Measurements from ENCODE around the gene TMEM192. TPM values are rescaled to one million over a fixed set of nuclear protein-coding genes. Genes with fewer than 3 reads are reported as not detected.

TMEM192 gene
- total RNA-seq, result 10 to 100 TPM in 1 of 2 donors, 1 to 10 TPM in 1; 5.9 to 13.5 TPM

DNA sequence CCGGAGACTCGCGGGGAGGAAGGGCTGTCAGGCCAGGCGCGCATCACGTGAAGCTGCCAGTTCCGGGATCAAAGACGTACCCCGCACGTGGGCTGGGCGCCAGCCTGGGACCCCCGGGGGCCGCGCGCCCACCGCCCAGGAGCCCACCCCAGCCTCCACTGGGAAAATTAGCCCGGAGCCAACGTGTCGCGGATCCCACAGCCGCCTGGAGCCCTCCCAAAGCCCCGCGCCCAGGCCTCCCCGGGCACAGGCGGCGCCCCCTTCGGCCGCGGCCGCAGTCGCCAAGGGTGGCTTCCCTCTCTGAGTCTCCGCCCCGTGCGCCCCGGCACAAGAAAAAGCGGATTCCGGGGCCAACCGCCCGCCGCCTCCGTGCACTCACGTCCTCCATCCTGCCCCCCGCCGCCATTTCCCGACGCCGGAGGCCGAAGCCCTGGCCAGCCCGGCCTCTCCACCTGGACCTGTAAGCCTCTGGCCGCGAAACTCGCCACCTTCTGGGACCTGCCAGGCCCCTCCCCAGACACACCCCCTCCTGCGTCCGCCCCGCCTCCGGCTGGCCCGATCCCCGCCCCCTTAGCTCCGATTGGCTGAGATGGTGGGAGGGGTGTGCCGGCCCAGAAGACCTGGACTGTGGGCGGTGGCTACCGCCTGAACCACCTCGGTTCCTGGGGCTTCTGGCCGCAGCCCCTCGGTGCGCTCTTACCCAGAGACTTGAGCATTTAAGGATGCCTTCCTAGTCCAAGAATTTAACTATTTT, at the start of gene TMEM192:
TSS of gene TMEM192 (minus strand) at position 493 of the 754 bp plus-strand sequence. CDS start at position 406, 87 bp downstream.
- peak; percentile 99 for ATAC-seq
- 0 to 1% methylated on average over 14 to 66 of the region's 66 CpGs for WGBS, 2 donors
- TF ChIP-seq, protein P1, sequence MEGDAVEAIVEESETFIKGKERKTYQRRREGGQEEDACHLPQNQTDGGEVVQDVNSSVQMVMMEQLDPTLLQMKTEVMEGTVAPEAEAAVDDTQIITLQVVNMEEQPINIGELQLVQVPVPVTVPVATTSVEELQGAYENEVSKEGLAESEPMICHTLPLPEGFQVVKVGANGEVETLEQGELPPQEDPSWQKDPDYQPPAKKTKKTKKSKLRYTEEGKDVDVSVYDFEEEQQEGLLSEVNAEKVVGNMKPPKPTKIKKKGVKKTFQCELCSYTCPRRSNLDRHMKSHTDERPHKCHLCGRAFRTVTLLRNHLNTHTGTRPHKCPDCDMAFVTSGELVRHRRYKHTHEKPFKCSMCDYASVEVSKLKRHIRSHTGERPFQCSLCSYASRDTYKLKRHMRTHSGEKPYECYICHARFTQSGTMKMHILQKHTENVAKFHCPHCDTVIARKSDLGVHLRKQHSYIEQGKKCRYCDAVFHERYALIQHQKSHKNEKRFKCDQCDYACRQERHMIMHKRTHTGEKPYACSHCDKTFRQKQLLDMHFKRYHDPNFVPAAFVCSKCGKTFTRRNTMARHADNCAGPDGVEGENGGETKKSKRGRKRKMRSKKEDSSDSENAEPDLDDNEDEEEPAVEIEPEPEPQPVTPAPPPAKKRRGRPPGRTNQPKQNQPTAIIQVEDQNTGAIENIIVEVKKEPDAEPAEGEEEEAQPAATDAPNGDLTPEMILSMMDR (IDR thresholded peaks at IDR 0.05), result peak in 6 of 7 experiments; percentile 30 to 55 (median 42)
- peak; percentile 88 to 95 (median 94) for TF ChIP-seq POLR2A (IDR thresholded peaks at IDR 0.05)
- Histone ChIP-seq H3K27ac (peak within 1 kb of the TSS; percentile 85 to 95 (median 90)), H3K4me1 (peaks cover 14% of the 10 kb centered on the region), H3K36me3 (replicated peaks in 1 of 2; ENCODE audit: insufficient read depth in 1 of 2, low read depth in 2 of 2) (no peaks in the 10 kb centered on the region), H3K9me3 (no peaks in the 10 kb centered on the region), H3K27me3 (no peaks in the 10 kb centered on the region), H3K4me3 (peak within 1 kb of the TSS; percentile 86 to 90)
- DNase-seq, result peak; percentile 95 to 96 (median 95)
- intact Hi-C loops (cut with DNase I), result no loop called here

DNA sequence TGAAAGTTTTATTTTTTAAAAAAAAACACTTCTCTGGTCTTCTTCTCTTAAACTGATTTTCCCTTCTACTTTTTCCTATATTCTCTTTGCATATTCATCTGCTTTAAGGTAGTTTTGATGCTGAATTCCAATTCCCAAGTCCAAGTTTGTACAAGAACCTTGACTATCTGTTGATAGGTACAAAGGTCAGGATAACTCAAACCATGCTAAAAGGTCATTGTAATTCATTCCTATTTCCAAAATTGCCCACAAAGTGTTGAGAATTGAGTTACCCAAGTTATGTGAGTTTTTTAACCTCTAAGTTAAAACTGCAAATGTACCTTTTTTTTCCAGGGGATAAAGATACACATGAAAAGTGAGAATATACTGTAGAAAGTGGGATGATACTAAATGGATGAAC, 46.1 kb upstream of the TMEM192 start:
- intact Hi-C loops (cut with DNase I), result no loop called here
- H3K27ac ChIP-seq, result no peak overlapping the region
- no peaks in the 10 kb centered on the region for H3K9me3 ChIP-seq
- no peak overlapping the region for H3K4me3 ChIP-seq
- no peaks in the 10 kb centered on the region for H3K4me1 ChIP-seq
- H3K27me3 ChIP-seq, result no peaks in the 10 kb centered on the region
- DNase-seq, result no peak
- TF ChIP-seq, protein P1 (IDR thresholded peaks at IDR 0.05), result no peak
- TF ChIP-seq POLR2A (IDR thresholded peaks at IDR 0.05), result no peak
- ATAC-seq, result no peak
- no peaks in the 10 kb centered on the region for H3K36me3 ChIP-seq (replicated peaks in 1 of 2; ENCODE audit: insufficient read depth in 1 of 2, low read depth in 2 of 2)

DNA sequence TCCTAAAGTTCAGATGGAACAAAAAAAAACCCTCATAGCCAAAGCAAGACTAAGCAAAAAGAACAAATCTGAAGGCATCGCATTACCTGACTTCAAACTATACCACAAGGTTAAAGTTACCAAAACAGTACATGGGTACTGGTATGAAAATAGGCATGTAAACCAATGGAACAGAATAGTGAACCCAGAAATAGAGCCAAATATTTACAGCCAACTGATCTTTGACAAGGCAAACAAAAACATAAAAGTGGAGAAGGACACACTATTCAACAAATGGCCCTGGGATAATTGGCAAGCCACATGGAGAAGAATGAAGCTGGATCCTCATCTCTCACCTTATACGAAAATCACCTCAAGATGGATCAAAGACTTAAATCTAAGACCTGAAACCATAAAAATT, 44.2 kb upstream of the TMEM192 start:
- WGBS, 2 donors, result 82 to 84% methylated on average over 2 of the region's 2 CpGs
- Histone ChIP-seq H3K4me1 (no peaks in the 10 kb centered on the region), H3K4me3 (no peak overlapping the region), H3K36me3 (replicated peaks in 1 of 2; ENCODE audit: insufficient read depth in 1 of 2, low read depth in 2 of 2) (no peaks in the 10 kb centered on the region), H3K27me3 (no peaks in the 10 kb centered on the region), H3K27ac (no peak overlapping the region), H3K9me3 (no peaks in the 10 kb centered on the region)
- no peak for TF ChIP-seq POLR2A (IDR thresholded peaks at IDR 0.05)
- TF ChIP-seq, protein P1 (IDR thresholded peaks at IDR 0.05), result no peak
- intact Hi-C loops (cut with DNase I), result no loop called here
- ATAC-seq (no peak), DNase-seq (no peak)

DNA sequence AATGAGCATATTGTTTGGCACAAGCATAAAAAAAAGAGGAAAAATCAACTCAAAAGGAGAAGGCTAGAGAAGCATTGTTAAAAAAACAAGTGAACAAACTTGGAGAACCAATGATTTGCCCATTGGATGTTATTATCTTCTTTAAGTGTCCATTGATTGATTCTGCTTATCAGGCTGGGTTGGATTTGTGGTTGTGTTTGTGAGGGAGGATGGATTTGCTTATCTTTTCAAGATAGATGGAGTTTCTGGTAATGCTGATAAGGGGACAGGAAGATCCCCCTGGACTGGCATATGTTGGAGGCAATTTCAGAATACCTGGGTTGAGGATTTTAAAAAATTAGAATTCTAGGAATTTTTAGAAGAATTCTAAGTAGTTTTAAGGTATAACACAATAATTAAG, 41.8 kb upstream of the TMEM192 start:
- no peak for ATAC-seq
- Histone ChIP-seq H3K36me3 (replicated peaks in 1 of 2; ENCODE audit: insufficient read depth in 1 of 2, low read depth in 2 of 2) (no peaks in the 10 kb centered on the region), H3K4me1 (no peaks in the 10 kb centered on the region), H3K9me3 (no peaks in the 10 kb centered on the region), H3K27ac (no peak overlapping the region), H3K4me3 (no peak overlapping the region), H3K27me3 (no peaks in the 10 kb centered on the region)
- intact Hi-C loops (cut with DNase I), result no loop called here
- no peak for DNase-seq
- TF ChIP-seq POLR2A (IDR thresholded peaks at IDR 0.05), result no peak
- TF ChIP-seq, protein P1 (IDR thresholded peaks at IDR 0.05), result no peak

DNA sequence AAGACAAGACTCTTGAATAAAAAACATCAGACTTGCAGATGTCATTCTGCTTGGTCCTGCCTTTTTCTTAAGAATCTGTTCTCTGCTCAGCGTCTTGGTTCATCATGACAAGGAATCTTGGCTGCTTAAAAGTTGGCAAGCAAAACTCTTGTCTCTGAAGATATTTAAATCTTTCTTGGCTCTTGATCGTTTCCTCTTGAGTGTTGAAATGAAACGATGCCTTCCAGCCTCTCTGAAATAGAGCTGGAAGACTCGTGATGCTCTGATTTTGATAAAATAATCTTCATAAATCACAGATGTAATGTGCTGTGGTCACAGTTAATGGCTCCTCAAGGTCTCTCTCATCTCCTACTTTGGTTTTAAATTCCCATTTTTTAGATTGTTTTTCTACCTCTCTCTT, 39.9 kb upstream of the TMEM192 start:
- Histone ChIP-seq H3K4me1 (no peaks in the 10 kb centered on the region), H3K4me3 (no peak overlapping the region), H3K9me3 (no peaks in the 10 kb centered on the region), H3K36me3 (replicated peaks in 1 of 2; ENCODE audit: insufficient read depth in 1 of 2, low read depth in 2 of 2) (no peaks in the 10 kb centered on the region), H3K27ac (no peak overlapping the region), H3K27me3 (no peaks in the 10 kb centered on the region)
- intact Hi-C loops (cut with DNase I), result no loop called here
- TF ChIP-seq, protein P1 (IDR thresholded peaks at IDR 0.05), result no peak
- no peak for TF ChIP-seq POLR2A (IDR thresholded peaks at IDR 0.05)
- DNase-seq (peak in 1 of 4 donors; percentile 12), ATAC-seq (no peak)
- WGBS, 2 donors, result 50 to 51% methylated on average over 4 of the region's 4 CpGs

Measured in body of pancreas (tissue), 4 donors.